GM10248 (cell line): ENCODE results near the gene ST6GALNAC3.

ENCODE experiments used
- CTCF ChIA-PET: fragments of 300-600 bp; sonication (Branson Sonifier 250); formaldehyde crosslinking; extraction: SDS; loops from one replicate; lab custom pipeline; 2021; ENCODE audit warnings: antibody characterized with exemption; lab: Yijun Ruan, JAX
- POLR2A ChIA-PET: fragments of 350-650 bp; sonication (Branson Sonifier 250); formaldehyde crosslinking; extraction: SDS; loops from one replicate; lab custom pipeline; 2020; ENCODE audit warnings: antibody characterized with exemption; lab: Yijun Ruan, JAX
- DNase-seq: peaks from one replicate; pipeline ENCODE4 v3.0.0; 2012; ENCODE audit errors: extremely low spot score
- CTCF ChIP-seq: IDR thresholded peaks from 2 replicates; pipeline ENCODE4 v1.5.1; 2012; ENCODE audit warnings: mild to moderate bottlenecking, low read depth; ENCODE audit errors: extremely low read depth, missing control alignments, control extremely low read depth

The ST6GALNAC3 gene

GRCh38 chr1:76595024-76595423 lies 520.5 kb downstream of the ST6GALNAC3 start:
- ChIA-PET CTCF (no interaction called here), POLR2A (no interaction called here)
- no peak for TF ChIP-seq CTCF
- DNase-seq: no peak

- ChIA-PET POLR2A (no interaction called here), CTCF (no interaction called here)
- no peak for TF ChIP-seq CTCF
- no peak for DNase-seq
Observed at GRCh38 chr1:76601465-76601864, 526.9 kb downstream of the ST6GALNAC3 start.

- no peak for TF ChIP-seq CTCF
- ChIA-PET CTCF (interaction anchor here (1.2 to 1.7 kb wide), 3 partner anchors 9 to 261 kb away, joined by 3 to 6 read pairs (median 4); no protein-coding TSS in a partner anchor), POLR2A (no interaction called here)
- no peak for DNase-seq
Observed at GRCh38 chr1:76607717-76608116, 533.2 kb downstream of the ST6GALNAC3 start.

GRCh38 chr1:76611770-76612445 lies 537.4 kb downstream of the ST6GALNAC3 start:
- TF ChIP-seq CTCF: no peak
- DNase-seq: no peak
- CTCF ChIA-PET: interaction anchor here (1.8 kb wide), 1 partner anchor 10 kb away, joined by 7 read pairs; no protein-coding TSS in a partner anchor
- POLR2A ChIA-PET: no interaction called here

GRCh38 chr1:76613886-76614285 lies 539.3 kb downstream of the ST6GALNAC3 start:
- no peak for DNase-seq
- ChIA-PET POLR2A (no interaction called here), CTCF (no interaction called here)
- TF ChIP-seq CTCF: no peak

- no peak for TF ChIP-seq CTCF
- no peak for DNase-seq
- ChIA-PET POLR2A (no interaction called here), CTCF (interaction anchor here (1.2 kb wide), 1 partner anchor 18 kb away, joined by 4 read pairs; no protein-coding TSS in a partner anchor)
Observed at GRCh38 chr1:76615253-76616035, 540.9 kb downstream of the ST6GALNAC3 start.
